NCI-H774 (cell line): ENCODE data around the gene NUMA1.

Experiments
- DNase-seq: peaks from one replicate; lab custom pipeline; 2025; lab: John Stamatoyannopoulos, UW

The NUMA1 gene

DNA sequence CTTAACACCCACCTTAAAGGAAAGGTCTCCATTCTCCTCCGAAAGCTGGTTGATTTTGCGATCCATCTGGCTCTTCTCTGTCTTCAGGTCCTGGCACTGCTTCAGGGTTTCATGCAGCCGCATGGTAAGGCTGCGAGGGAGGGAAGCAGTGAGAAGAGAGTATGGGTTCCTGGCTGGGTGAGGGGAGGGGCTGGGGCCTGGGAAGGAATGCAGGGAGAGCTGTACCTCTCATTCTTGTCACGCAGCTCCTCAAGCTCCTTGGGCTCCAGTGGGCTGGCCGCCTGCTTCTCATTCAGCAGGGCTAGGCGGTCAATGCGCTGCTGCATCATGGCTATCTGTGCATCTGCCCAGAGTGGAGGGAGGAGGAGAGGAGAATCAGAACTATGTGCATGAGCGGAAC lies 62.2 kb downstream of the NUMA1 start:
- DNase-seq = no peak

DNA sequence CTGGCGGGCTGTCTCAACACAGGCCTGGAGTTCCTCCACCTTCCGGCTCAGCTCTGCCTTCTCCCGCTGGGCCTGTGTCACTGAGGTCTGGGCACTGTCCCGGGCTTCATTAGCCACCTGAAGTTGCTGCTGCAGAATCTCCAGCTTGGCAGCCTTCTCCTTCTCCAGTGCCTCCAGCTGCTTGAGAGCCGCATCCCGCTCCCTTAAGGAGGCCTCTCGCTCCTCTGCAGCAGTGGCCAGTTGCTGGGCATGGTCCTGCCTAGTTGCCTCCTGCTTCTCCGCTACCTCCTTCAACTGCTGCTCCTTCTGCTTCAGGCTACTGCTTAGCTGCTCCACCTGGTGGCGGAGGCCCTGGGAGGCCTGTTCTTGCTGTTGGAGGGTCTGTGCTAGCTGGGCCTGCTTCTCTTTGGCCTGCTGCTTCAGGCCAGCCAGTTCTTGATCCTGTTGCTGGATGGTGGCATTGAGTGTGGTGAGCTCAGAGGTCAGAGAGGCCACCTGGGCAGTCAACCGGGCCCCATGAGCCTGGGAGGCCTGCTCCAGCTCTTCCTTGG lies 64.8 kb downstream of the NUMA1 start:
- DNase-seq = no peak

DNA sequence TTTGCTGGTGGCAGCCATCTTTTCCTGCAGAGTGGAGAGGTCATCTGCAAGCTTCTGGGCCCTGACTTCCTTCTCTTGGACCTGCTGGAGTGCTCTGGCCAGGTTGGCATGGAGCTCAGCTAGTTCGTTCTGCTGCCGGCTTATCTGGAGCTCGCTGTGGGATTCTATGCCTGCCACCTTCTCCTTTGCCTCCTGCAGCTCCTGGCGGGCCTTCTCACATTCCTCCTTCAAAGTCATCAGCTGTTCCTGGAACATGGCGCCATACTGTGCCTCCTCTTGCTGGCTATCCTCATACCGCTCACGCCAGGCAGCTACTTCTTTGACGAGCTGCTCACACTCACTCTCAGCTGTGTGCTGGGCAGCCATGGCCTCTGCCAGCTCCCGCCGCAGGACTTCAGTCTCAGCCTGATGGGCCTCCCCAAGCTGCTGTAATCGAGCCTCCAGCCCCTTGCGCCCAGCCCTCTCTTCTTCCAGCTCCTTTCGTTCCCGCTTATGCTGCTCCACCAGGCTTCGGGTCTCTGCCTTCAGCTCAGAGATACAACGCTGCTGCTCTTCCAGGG lies 65.5 kb downstream of the NUMA1 start:
- DNase-seq = no peak

DNA sequence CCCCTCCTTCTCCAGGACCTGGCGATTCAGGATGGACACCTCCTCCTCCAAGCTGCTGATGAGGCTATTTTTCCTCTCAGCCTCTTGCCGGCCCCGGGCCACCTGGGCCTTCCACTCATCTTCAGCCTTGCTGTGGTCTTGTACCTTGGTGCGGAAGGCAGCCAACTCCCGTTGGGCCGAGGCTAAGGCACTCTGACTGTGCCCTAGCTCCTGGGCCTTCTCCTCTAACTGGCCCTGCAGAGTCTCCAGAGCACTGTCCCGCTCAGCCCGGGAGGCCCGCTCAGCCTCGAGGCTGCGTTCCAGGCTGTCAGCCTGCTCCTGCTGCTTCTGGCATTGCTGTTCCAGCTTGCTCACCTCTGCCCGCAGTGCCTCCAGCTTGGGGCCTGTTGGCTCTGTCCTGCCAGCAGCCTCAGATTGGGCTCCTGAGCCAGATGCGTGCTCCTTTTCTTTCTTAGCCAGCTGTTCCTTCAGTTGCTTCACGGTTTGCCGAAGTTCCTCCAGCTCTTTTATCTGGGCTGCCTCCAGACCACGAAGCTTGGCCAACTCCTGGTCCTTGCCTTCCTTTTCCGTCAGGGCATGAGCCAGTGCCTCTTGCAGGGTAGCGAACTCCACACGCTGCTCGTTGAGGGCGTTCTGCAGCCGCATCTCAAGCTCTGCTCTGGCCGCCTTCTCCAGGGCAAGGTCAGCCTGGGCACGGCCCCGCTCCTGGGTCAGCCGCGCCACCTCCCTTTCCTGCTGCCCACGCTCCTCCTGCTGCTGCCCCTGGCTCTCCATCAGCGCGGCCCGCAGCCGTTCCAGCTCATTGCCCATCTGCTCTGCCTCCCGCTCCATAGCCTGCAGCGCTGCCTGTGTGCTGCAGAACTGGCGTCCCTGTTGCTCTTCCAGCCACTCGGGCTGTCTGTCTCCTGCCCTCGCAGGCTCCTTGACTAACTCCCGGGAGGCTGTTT lies 66.3 kb downstream of the NUMA1 start:
- DNase-seq = no peak

DNA sequence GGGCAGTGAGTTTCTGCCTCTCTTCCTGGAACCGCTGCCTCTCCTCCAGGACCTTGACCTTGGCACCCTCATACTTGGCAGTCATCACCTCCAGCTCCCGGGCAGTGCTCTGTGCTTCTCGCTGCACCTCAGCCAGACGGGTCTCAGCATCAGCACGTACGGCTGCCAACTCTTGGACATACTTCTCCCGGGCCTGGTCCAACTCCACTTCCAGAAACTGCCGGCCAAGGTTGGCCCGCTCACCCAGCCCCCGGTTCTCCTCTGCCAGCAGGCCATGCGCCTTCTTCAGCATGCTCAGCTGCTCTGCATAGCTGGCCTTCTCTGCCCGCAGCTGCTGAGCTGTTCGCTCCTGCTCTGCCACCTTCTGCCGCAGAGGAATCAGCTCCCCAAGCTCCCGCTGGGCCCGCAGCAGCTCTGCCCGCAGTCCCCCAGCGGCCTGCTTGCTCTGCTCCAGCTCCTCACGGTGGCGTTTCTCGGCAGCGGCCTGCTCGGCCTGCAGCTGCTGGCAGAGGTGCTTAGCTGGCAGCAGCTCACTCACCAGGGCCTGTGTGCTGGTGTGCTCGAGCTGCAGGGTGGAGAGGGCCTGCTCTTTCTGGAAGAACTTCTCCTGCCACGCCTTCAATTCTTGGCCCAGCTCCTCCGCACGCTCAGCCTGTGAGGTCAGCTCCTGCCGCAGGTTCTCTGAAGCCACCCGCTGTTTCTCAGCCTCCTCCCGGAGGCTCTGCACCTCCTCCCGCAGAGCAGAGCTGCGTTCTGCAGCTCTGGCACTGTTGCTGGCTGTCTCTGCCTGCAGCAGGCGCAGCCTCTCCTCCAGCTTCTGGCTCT lies 67.2 kb downstream of the NUMA1 start:
- no peak for DNase-seq

DNA sequence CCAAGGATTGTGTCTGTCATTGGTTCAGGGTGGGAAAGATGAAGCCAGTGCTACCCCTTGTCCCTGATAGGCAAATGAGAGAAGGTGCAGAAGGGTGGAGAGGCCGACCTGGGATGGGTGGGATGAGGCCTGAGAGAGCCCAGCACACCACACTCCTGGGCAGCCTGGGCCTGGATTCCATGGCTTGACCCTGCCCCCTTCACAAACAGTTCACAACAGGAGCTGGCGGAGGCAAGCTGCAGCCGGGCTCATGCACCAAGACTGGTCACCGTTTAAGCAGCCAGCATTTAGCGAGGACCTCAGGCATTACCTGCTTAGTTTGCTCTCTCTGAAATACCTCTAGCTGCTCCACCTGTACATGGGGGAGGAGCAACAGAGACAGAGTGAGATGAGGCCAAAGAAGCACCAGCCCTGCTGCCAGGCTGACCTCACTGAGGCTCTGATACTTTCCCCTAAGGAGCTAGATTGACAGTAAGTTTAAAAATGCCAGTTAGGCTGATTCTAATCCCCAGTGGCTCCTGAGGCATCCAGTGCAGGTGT lies 68.2 kb downstream of the NUMA1 start:
- DNase-seq = no peak

DNA sequence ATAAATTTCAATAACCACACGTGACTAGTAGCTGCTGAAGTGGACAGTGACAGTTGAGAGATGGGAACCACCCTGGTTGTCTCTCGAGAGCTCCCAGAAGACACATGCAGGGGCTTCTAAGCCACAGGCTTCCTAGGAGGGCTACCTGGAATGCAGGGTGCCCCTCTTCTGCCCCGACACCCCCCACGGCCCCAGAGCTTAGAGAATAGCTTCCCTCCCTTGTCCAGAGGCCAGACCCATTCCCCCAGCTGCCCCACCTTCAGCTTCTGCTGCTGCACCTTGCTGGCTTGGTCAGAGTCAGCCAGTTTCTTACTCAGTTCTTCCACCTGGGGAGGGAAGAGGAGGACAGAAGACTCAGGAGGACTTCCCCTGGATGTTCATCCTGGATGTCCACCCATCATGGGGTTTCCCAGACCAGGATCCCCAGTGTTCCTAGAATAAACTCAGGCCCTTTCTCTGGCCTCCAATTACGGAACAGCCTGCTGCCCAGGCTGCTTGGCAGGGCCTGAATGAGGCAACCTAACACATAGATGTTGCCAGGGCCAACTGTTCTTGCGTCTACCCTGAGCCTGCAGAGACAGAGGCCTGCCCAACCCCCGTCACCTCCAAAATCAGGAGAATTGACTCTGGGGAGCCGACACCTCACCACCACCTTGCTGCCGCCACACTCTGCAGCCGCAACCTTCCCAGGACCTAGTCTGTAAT lies 69.7 kb downstream of the NUMA1 start:
- DNase-seq = no peak

DNA sequence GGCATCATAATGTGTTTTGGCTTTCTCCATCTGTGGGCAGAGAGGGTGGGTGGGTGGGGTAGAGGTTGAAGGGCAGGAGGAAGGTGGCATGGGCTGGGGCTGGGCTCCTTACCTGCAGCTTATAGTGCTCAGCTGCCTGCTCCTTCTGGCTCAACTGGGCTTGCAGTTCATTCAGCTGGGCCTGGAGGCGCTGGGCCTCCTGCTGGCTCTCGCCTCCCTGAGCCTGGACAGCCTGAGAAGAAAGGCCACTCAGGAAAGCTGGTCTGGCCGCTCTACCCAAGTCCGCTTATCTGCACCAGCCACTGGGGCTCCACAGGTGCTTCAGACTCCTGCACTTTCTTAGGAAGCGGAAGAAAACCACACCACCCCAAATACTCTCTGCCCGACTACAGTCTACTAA lies 71.2 kb downstream of the NUMA1 start:
- DNase-seq = no peak

DNA sequence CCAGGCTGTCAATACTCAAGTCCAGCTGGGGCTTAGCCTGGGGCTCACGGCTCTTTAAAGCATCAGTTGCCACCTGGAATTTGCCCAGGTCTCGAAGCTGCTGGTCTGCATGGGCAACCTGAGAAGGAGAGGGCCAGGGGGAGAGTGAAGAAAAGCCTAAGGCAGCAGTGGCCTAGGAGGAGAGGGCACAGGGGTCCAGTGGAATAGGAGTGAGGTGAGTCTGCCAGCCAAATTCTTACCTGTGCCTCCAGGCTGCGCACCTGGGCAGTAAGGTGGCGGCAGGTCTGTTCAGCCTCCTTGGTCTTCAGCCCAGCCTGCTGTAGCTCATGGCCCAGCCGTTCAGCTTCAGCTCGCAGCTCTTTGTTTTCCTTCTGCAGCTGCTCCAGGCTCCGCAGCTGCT lies 71.6 kb downstream of the NUMA1 start:
- no peak for DNase-seq

DNA sequence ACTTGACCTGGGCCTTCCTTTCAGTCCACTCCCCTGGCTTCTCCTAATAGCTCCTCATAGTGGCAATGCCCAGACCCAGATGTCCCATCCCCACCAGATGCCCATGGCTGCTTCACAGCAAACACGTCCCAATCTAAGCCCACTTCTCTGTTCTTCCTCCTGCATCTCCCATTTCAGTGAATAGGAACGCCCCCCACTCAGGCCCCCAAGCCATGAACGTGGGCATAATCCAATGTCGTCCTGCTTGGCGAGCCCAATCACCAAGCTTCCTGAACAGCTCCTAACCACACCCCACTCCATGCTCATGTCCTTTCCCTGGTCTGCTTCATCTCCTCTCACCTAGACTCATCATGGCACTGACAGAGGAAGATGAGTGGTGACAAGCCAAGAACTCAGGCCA lies 72.8 kb downstream of the NUMA1 start:
- DNase-seq = no peak

DNA sequence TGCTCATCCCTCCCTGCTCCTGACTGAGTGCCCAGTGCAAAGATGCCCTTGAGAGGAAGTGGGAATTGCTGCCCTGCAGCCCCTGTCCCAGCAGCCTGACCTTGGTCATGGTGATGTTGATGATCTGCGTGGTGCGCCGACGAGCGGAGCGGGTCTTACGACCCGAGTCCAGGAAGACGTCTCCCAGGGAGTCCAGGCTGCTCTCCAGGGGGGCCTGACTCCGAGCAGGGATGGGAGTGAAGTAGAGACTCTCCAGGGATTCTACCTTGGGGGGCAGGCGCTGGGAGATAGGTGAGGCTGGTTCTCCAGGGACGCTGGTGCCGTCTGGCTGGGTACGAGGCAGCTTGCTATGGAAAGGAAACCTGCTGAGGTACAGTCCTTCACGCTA lies 73.3 kb downstream of the NUMA1 start:
- no peak for DNase-seq

DNA sequence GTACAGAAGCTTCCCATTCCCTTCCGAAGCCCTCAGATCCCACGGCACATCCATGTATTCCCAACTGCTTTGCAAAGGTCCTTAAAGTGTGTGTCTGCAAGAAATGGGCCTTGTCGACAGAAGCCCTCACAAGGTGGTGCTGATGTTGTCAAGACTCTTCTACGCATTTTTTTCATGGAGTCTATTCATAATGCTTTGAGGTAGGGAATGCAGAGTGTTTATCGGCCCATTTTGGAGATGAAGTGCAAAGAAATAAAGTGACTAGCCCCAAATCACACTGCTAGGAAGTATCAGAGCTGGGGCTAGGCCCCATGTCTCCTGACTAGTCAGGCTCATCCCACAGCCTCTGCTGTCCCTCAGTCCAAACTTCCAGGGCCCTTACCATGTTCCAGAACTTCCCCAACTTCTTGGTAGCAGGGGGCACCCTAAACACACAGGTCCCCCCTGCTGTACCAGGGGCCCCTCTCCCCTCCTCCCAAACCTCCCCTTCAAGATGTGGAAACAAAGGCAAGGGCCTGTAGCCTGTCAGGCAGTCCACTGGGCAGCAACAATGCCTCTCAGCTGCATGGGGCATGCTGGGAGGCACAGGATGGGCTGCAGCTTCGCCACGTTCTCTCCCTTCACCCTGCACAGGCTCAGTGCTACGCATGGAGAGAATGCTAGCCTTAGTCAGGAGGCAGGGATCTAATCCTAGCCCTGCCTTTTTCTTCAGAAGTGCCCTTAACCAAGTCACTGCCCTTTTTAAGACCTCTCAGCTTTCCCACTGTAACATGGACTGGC lies 73.8 kb downstream of the NUMA1 start:
- no peak for DNase-seq

DNA sequence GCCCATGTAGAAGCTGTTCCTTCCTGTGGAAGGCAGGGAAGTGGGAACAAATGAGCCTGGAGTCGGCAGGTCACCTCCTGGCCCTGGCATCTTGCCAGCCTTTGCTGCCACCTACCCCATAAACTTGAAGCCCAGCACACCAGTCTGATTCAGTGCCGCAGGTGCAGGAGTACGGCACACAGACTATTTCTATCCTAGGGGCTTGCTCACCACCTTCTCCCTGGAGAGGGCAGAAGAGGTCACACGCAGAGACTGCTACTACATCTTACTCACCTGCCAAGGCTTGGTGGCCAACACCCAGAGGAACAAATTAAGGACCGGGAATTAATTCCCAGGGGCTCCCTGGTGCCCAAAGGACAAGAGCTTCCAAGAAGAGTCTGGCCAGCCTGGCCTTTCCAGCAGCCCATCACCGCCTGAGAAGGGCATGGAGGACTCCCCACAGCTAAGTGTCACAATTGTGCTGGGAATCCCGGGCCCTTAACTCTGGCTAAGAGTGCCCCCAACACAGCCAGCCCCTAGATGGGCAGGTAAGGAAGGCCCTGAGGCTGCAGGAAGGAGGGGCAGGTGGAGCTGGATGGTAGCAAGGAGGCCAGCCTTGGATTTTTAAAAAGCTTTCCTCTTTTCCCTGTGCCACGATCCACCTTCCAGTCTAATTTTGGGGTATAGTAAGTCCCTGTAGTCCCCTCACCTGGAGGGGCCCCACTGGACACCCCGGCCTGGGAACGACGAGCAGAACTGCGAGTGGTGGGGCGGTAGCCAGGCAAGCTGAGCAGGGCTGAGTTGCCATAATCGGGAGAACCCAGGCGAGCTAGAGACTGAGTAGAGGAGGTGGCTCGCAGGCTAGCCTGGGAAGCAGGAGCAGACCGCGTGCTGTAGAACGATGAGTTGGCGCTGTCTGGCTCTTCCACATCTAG lies 74.7 kb downstream of the NUMA1 start:
- no peak for DNase-seq

DNA sequence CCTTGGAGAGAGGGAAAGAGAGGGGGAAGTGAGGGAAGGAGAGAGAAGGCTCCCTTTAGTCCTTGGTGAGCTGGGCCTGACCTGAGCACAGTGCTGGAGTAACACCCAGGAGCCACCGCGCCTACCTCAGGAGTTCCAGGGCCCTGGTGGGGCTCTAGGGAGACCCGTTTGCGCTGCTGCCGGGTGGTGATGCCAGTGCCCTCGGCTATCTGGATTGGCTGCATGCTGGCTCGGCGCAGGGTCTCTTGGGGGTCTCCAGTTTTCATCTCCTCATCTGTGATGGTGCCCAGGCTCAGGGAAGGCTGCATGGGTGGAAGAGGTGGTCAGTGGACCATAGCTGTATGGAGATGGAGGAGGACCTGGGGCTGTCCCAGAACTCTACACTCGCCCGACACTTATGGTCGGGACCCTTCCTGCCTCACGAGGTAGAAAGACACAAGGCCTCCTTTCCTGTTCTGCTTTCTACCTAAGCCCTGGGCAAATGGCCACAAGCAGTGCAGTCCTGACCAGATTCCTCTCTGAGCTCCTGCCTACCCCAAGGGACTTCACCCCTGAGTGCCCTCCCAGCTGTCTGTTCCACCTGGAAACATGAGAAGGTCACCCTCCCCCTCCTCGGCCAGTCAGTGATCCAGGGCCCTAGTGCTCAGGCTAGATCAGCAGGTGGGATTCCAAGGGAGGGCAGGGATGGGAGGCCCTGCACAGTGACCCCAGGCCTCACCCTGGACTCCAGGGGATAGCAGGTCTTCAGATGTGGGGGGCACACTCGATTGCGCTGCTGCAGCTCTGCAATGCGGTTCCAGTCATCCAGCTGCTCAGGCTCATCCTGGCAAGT lies 75.6 kb downstream of the NUMA1 start:
- no peak for DNase-seq

DNA sequence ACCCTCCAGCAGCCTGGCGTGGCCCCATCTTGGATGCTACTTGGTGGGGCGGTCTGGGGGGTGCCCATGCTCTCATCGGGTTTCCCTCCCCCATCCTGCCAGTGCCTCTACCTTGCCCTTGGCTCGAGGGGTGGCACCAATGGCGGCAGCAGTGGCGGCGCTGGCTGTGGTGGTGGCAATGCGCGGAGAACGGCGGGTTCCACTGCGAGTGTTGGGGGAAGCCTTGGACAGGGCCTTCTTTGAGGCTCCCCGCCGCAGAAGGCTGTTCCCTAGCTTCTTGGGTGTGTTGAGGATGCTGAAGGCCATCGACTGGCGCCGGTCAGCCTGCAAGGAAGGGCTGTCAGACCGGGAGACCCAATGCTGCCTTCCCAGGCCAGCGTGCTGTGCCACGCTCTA lies 76.6 kb downstream of the NUMA1 start:
- DNase-seq = no peak

DNA sequence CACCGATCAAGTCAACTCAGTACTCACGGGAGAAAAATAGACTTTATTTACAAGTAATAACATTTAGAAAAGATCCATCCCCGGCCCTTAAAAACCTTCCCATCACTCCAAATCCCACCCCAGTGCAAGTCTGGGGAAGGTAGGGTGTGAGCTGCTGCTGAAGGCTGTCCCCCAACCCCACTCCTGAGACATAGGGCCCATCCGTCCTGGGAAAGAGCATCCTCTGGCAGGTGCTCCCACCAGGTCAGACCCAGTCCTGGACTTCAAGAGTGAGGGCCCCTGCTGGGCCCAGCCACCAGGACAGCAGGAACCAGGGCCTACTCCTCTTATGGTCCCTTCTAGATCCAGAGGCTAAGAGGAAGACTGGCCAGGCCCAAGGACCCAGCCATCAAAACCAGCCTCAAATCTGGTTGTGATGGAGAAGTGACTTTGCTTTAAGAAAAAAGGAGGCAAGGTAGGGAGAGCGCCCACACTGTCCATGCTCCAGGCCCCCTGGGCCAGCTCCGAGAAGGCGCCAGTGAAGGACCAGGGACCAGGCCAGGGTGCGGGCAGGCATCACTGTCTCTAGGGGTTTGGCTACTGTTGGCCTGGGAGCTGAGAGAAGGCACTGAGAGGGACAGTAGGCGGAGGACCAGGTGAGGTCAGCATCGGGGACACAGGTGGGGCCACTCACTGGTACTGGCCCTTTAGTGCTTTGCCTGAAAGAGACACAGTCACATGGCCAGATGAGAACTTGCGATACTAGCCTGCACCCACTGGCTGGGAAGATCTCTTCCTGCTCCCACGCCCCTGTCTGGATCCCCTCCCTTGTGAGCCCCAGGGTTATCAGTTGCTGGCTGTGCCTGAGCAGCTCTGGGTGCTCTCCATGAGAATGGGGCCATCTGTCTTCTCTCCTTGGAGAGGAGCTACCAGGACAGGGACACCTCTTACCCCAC lies 77.2 kb downstream of the NUMA1 start:
- no peak for DNase-seq

DNA sequence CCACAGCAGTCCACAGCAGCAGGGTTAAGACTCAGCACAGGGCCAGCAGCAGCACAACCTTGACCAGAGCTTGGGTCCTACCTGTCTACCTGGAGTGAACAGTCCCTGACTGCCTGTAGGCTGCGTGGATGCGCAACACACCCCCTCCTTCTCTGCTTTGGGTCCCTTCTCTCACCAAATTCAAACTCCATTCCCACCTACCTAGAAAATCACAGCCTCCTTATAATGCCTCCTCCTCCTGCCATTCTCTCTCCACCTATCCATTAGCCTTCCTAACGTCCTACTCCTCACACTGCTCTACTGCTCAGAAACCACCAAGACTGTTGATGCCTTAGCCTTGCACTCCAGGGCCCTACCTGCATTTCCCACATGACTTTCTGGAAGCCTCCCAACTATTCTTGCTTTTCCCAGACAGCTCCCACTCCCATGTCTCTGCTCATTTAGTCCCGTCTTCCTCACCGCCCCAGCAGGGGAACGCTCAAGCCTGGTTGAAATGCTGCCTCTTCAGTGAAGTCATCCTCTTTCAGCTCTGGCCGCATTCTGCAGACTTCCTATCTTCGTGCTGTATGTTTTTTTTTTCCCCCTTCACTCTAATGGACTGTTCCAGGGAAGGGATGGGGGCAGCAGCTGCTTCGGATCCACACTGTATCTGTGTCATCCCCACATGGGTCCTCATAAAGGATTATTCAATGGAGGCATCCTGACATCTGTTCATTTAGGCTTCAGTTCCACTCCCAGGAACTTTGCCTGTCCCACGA lies 78.3 kb downstream of the NUMA1 start:
- DNase-seq = no peak
